Measurements from ENCODE around the gene TAF11L8.
"Not testable (repeated sequence)": the region's sequence is repeated elsewhere in the genome, so short reads cannot be mapped to it uniquely, and the experiment has no call there.

The TAF11L8 gene

DNA sequence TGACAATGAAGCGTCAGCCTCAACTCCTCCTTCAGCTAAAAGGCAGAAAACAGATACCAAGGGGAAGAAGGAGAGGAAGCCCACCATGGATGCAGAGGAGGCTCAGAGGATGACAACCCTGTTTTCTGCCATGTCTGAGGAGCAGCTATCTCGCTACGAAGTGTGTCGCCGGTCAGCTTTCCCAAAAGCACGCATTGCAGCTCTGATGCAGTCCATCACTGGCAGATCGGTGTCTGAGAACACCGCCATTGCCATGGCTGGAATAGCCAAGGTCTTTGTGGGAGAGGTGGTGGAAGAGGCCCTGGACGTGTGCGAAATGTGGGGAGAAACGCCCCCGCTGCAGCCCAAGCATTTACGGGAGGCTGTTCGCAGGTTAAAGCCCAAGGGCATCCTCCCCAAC is 14.2 kb upstream of the TAF11L8 start:
- Mint-ChIP-seq H3K4me3 (no peak overlapping the region), H3K4me1 (no peaks in the 10 kb centered on the region), H3K9me3 (no peaks in the 10 kb centered on the region), H3K27me3 (ENCODE audit: low read depth, poor library complexity) (peaks cover 3% of the 10 kb centered on the region), H3K27ac (no peak overlapping the region), H3K36me3 (ENCODE audit: low read depth) (no peaks in the 10 kb centered on the region)
- DNase-seq = no peak
- TF ChIP-seq, protein P1, sequence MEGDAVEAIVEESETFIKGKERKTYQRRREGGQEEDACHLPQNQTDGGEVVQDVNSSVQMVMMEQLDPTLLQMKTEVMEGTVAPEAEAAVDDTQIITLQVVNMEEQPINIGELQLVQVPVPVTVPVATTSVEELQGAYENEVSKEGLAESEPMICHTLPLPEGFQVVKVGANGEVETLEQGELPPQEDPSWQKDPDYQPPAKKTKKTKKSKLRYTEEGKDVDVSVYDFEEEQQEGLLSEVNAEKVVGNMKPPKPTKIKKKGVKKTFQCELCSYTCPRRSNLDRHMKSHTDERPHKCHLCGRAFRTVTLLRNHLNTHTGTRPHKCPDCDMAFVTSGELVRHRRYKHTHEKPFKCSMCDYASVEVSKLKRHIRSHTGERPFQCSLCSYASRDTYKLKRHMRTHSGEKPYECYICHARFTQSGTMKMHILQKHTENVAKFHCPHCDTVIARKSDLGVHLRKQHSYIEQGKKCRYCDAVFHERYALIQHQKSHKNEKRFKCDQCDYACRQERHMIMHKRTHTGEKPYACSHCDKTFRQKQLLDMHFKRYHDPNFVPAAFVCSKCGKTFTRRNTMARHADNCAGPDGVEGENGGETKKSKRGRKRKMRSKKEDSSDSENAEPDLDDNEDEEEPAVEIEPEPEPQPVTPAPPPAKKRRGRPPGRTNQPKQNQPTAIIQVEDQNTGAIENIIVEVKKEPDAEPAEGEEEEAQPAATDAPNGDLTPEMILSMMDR (IDR thresholded peaks at IDR 0.05) = no peak

DNA sequence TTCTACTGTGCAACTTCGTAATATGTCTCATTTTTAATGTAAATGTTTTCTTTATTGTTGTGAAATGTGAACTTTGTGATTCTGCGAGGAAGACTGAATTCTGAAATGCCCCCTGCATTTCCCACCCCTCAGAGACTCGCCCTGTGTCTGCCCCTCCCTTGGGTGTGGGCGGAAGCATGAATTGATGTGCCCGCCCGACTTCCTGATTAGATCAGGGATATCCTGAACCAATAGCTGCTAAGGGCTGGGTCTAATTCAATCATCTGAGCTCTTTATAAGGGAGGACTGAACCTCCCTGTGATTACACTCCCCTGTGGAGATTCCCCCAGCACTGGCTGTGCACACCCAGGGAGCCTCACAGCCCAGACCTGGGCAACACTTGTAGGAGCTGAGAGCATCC is 13.1 kb upstream of the TAF11L8 start, which contains the start of gene TAF11L11:
TSS of gene TAF11L11 (plus strand) at position 304 of the 400 bp plus-strand sequence.
- H3K4me3 Mint-ChIP-seq; DNase-seq; H3K27me3 Mint-ChIP-seq (ENCODE audit: low read depth, poor library complexity); H3K27ac Mint-ChIP-seq; H3K9me3 Mint-ChIP-seq; H3K4me1 Mint-ChIP-seq; H3K36me3 Mint-ChIP-seq (ENCODE audit: low read depth): not testable (repeated sequence)

DNA sequence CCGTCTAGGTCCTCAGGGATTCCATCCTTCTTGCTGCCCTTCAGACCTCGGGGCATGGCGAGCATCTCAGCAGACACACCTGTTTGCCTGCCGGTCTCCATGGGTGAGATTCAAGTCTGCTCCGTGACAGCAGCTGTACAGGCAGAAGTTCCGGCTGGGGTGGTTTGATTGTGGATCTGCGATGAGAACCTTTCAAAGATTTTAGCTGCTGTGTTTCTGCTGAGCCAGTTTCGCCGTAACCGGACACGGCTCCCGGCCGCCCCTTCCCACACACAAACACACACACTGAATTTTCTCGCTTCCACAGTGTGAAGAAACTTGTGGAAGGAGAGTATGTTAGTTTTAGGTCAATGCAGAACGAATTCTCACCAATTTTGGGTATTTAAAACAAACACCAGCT is 7.0 kb upstream of the TAF11L8 start, which contains the start of gene TAF11L10:
TSS of gene TAF11L10 (minus strand) at position 101 of the 400 bp plus-strand sequence.
- DNase-seq; H3K4me1 Mint-ChIP-seq; H3K36me3 Mint-ChIP-seq (ENCODE audit: low read depth); H3K27me3 Mint-ChIP-seq (ENCODE audit: low read depth, poor library complexity); H3K9me3 Mint-ChIP-seq; H3K27ac Mint-ChIP-seq; H3K4me3 Mint-ChIP-seq: not testable (repeated sequence)

DNA sequence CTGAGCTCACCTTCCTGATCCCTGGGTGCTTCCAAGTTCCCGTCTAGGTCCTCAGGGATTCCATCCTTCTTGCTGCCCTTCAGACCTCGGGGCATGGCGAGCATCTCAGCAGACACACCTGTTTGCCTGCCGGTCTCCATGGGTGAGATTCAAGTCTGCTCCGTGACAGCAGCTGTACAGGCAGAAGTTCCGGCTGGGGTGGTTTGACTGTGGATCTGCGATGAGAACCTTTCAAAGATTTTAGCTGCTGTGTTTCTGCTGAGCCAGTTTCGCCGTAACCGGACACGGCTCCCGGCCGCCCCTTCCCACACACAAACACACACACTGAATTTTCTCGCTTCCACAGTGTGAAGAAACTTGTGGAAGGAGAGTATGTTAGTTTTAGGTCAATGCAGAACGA is 3.5 kb upstream of the TAF11L8 start, which contains the start of gene TAF11L9:
TSS of gene TAF11L9 (minus strand) at position 140 of the 400 bp plus-strand sequence.
- not testable (repeated sequence) for H3K27ac Mint-ChIP-seq; H3K4me1 Mint-ChIP-seq; H3K36me3 Mint-ChIP-seq (ENCODE audit: low read depth); H3K4me3 Mint-ChIP-seq; H3K9me3 Mint-ChIP-seq; H3K27me3 Mint-ChIP-seq (ENCODE audit: low read depth, poor library complexity); DNase-seq

DNA sequence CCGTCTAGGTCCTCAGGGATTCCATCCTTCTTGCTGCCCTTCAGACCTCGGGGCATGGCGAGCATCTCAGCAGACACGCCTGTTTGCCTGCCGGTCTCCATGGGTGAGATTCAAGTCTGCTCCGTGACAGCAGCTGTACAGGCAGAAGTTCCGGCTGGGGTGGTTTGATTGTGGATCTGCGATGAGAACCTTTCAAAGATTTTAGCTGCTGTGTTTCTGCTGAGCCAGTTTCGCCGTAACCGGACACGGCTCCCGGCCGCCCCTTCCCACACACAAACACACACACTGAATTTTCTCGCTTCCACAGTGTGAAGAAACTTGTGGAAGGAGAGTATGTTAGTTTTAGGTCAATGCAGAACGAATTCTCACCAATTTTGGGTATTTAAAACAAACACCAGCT is 5.1 kb downstream of the TAF11L8 start, which contains the start of gene TAF11L7:
TSS of gene TAF11L7 (minus strand) at position 101 of the 400 bp plus-strand sequence.
- H3K36me3 Mint-ChIP-seq (ENCODE audit: low read depth); DNase-seq; H3K4me1 Mint-ChIP-seq; H3K9me3 Mint-ChIP-seq; H3K4me3 Mint-ChIP-seq; H3K27ac Mint-ChIP-seq; H3K27me3 Mint-ChIP-seq (ENCODE audit: low read depth, poor library complexity): not testable (repeated sequence)
